SIG-M5 (cell line): Measurements from ENCODE around the gene BPIFA3.
"Not testable (repeated sequence)": the region's sequence is repeated elsewhere in the genome, so short reads cannot be mapped to it uniquely, and the experiment has no call there.

Experiments used
- DNase-seq: peaks from one replicate; lab custom pipeline; 2025; lab: John Stamatoyannopoulos, UW

Gene BPIFA3

DNA sequence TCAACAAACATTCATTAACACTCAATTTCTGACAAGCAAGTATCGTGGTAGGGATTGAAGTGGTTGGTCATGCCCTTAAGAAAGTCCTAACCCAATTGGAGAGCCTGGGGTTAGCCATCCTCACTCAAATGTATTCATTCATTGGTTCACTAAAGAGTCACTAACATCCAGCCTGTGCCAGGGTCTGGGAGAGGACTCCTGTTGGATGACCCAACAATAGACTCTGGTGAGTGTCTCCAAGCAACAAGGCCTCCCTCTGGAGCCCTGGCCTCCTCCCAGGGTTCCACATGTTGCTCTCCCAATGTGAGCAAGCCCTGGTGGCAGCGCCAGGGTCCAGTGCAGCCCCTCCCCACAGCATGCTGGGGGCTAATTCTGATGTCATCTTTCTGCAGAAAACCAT lies at the start of gene BPIFA3:
TSS of gene BPIFA3 (plus strand) at position 301 of the 400 bp plus-strand sequence. CDS start 185 bp downstream, outside the sequence.
- no peak for DNase-seq

- DNase-seq: no peak
Measured at GRCh38 chr20:33167859-33168258, 49.3 kb upstream of the BPIFA3 start, which contains the start of gene BPIFA2. Gene BPIFA2 (plus strand): TSS chr20:33168159. CDS start chr20:33169146, 987 bp downstream.

- no peak for DNase-seq
Measured at GRCh38 chr20:33169176-33169794, 47.9 kb upstream of the BPIFA3 start.

- no peak for DNase-seq
Measured at GRCh38 chr20:33172781-33173180, 44.4 kb upstream of the BPIFA3 start.

- no peak for DNase-seq
Measured at GRCh38 chr20:33175123-33175522, 42.0 kb upstream of the BPIFA3 start.

GRCh38 chr20:33176101-33176500 lies 41.1 kb upstream of the BPIFA3 start:
- no peak for DNase-seq

GRCh38 chr20:33177866-33178265 lies 39.3 kb upstream of the BPIFA3 start:
- no peak for DNase-seq

DNA sequence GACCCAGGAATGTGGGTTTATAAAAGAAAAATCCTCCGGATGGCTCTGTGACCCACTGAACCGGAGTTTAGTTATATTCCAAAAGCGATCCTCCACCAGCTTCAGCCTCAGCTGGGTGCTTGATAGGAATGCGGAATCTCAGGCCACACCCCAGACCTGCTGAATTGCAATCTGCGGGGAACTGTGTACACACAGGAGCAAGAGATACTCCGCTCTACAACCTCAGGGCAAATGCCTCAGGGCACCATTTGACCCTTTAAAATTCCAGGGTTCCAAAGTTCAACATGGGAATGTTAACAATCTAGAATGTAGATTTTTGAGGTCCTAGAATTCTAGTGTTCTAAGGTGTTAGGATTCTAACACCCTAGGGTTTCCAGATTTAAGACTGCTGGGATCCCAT lies 38.4 kb upstream of the BPIFA3 start:
- DNase-seq: no peak

DNA sequence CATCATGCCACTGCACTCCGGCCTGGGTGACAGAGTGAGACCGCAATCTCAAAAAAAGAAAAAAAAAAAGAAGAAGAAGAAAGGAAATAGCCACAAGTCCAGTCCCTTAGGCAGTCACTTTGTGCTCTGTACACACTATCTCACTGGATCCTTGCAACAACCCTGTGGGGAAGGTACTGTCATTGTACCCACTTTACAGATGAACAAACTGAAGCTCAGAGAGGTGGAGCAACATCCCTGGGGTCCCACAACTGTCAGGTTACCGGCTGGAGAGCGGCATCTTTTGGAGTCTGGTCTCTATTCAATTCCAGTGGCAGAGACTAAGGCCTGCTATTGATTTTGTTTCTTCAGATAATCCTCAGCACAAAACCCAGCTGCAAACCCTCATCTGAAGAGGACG lies 37.0 kb upstream of the BPIFA3 start:
- DNase-seq: no peak

DNA sequence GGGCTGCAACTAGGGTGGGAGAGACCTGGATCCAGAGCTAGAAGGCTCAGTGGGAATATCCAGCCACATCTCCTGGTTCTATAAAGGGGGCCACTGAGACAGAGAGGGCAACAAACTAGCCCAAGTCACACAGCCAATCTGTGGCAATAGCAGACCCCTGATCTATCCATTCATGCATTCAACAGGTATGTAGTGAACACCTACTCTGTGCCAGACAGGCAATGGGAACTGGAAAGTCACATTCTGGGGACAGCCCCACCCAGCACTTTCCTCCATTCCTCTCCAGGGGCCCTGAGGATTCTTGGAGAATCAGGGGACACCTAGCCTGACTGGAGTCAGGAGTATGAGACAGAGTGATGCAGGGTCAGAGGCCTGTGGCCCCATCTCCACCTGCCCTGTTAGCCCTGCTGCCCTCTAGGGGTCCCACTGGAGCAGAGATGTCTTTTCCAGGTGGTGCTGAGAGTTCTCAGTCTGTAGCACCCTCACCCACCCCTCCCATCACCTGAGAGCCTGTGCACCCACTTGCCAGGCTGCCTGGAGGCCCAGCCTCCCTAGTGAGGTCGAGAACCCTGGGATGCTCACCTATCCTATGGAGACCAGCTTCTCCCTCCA lies 35.6 kb upstream of the BPIFA3 start:
- no peak for DNase-seq

DNA sequence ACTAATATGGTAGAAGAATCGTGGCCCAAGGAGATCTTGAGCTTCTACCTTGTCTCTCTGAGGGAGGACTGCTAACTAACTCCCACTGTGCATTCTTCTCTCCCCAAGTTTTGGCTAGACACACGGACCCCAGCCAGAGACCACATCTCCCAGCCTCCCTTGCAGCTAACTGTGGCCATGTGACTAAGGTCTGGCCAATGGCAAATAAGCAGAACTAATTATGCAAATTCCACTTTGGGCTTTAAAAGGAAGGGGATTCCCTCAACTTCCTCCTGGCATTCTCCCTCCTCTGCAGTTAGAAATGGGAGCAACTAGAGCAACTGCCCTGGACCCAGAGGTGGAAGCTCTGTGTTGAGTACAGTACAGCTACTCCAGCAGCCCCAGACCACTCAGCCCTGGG lies 33.8 kb upstream of the BPIFA3 start:
- no peak for DNase-seq

GRCh38 chr20:33185031-33185590 lies 32.0 kb upstream of the BPIFA3 start:
- DNase-seq: not testable (repeated sequence)

GRCh38 chr20:33187491-33187890 lies 29.7 kb upstream of the BPIFA3 start:
- DNase-seq: no peak

DNA sequence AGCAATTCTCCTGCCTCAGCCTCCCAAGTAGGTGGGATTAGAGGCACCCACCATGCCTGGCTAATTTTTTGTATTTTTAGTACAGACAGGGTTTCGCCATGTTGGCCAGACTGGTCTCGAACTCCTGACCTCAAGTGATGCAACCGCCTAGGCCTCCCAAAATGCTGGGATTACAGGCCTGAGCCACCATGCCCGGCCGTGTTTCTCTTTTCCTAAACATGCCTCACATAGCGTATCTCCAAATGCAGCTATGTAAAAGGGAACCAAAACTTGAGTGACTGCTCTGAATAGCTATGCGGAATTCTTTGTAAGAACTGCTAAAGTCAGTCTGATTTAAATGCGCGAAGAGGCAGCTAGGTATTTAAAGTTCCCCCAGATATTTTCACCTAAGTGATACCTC lies 28.7 kb upstream of the BPIFA3 start:
- no peak for DNase-seq

GRCh38 chr20:33191484-33191883 lies 25.7 kb upstream of the BPIFA3 start:
- DNase-seq: no peak

GRCh38 chr20:33191955-33192354 lies 25.2 kb upstream of the BPIFA3 start:
- no peak for DNase-seq

DNA sequence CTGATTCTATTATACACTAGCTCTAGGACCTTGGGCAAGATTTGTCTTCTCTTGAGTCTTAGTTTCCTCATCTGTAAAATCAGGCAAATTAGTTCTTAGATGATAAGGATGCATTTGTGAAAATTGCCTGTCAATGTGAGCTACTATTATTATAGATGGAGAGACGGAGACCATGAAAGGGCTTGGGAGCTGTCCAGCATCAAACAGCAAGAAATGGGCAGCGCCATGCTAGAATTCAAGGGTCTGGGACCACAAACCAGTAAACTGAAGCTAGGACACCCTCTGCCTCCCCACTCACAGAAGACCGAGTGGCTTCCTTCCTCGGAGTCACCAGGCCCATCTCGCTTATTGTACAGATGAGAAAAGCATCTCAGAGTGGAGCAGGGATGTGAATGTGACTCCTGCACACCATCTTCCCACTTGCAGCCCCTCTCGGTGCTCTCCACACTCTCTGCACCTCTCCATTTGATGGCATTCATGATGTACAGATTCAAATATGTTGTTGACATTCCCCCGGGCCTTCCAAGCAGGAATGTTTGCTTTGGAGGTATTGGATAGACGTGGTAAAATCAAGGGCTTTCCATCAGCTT lies 24.1 kb upstream of the BPIFA3 start:
- no peak for DNase-seq

DNA sequence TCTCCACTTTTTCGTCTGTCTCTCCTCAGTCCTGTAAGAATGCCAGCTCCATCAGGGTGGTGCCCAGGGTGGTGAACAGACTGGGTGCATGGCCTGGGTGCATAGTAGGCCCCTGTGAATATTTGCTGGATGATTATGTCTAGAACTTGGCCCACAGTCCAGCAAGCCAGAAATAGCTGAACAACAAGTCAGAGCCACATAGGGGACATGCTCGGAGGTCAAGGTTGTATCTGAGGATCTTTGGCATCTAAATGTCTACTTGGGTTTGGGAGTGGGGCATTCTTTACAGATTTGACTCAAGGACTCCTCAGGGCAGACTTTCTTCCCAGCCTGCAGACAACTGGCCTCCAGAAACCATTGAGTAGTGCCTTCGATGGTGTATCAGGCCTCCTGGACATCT lies 18.1 kb upstream of the BPIFA3 start:
- DNase-seq: no peak

DNA sequence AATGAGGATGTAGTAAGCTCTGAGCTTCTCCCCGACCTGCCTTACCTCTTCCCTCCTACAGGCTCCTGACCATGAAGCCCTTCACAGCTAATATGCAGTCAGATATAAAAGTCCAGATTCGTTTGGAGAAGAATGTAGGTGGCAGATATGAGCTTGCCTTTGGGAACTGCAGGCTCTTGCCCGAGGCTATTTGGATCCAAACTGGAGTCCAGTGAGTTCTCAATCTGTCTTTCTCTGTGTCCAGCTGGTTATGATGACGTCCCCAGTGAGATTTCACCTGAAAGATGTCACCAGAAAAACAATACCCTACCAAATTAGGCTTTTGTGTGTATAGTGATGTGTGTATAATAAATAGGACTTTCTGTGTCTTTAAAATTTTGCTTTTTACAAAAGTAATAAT lies 14.7 kb upstream of the BPIFA3 start:
- no peak for DNase-seq

- DNase-seq: no peak
Measured at GRCh38 chr20:33203444-33203843, 13.7 kb upstream of the BPIFA3 start.

GRCh38 chr20:33209789-33210188 lies 7.4 kb upstream of the BPIFA3 start:
- DNase-seq: no peak

DNA sequence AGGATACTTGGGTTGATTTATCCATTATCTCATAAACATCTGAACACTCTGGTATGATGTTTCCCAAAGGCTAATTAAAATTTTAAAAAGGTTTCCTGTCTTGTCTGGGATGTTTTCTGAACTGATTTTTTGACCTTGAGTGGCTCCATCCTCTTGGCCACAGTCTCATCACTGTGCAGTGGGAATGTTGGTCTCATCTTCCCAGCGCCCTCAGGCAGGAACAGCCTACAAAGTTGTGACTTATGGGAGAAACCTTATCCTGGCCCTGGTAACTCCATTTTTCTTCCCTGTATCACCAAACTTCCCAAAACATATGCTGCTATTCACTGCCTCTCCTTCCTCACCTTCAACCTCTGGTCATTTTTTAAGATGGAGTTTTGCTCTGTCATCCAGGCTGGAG lies 6.8 kb upstream of the BPIFA3 start:
- DNase-seq: no peak

DNA sequence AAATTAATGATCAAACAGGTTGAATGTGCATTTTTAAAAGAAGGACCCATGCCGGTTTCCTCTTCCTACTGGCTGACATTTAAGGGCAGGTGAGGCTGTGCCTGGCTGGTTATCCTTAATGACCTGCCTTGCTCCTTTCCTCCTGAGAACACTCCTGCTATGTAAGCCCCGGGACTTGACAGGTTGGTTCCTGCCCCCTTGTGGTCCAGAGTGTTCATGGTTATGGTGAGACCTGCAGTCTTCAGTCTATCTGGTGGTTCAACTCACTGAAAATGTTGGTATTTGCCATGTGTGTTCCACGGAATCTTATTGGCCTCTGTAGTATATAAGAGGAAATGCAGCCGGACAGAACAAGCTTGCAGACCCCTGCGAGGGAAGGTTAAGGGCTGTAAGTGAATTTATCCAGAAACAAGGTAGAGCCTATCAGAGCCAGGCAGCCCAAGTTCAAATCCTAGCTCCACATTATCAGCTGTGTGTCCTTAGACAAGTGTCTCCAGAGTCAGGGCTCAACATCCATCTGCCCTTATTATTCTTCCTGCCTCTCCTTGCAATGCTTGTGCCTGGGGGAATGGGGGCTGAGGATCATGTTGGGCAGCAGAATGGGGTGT lies 5.2 kb upstream of the BPIFA3 start:
- no peak for DNase-seq
